Measurements from ENCODE around the gene CNEP1R1.

DNA sequence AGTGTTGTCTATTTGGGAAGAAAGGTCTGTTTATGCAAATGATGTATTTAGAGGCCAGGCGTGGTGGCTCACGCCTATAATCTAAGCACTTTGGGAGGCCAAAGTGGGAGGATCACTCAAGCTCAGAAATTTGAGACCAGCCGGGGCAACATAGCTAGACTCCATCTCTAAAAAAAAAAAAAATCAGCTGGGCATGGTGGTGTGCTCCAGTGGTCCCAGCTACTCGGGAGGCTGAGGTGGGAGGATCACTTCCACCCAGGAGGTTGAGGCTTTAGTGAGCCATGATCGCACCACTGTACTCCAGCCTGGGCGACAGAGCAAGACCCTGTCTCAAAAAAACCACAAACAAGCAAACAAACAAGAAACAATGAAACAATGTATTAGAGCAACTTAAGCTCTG is 21.8 kb downstream of the CNEP1R1 start:
- TF ChIP-seq POLR2AphosphoS5 (IDR thresholded peaks at IDR 0.05; ENCODE audit: borderline replicate concordance, low read depth, low read length): no peak
- TF ChIP-seq EZH2 (IDR thresholded peaks at IDR 0.05): no peak
- no peak for TF ChIP-seq FOXP2 (optimal IDR thresholded peaks at IDR 0.05; ENCODE audit: control extremely low read depth, extremely low read length, insufficient read depth)

Measured in SK-N-MC (cell line).